Measurements from ENCODE around the gene KRTAP1-5.

Gene KRTAP1-5

DNA sequence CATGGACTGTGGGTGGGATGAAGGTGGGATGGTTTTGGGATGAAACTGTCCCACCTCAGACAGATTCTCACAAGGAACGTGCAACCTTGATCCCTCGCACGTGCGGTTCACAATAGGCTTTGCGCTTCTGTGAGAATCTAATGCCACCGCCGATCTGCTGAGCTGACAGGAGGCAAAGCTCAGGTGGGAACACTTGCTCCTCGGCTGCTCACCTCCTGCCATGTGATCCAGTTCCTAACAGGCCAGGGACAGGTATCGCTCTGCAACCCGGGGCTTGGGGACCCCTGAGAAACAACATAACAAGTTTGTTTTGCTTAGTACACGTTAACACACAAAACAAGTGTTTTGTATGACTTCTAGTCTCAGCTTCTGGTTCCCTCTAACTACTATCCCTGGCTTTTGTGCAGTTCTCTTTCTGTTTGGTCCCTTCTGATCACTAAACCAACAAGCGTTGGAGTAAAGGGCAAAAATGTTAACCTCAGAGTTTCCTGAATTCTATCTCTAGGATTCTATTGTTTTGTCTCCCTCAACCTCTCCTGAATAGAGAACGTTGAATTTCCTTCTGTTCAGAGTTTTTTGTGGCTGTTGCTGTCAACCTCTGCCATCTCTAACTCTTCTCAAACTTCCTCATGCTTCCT lies 10.3 kb downstream of the KRTAP1-5 start:
- no peak overlapping the region for H3K9ac ChIP-seq
- no peaks in the 10 kb centered on the region for H3K9me3 ChIP-seq (ENCODE audit: control insufficient read depth, low read length)
- H2AFZ ChIP-seq, result no peak overlapping the region
- H3K4me2 ChIP-seq (ENCODE audit: low read length), result no peak overlapping the region
- no peak overlapping the region for H3K27ac ChIP-seq
- no peaks in the 10 kb centered on the region for H3K4me1 ChIP-seq
- H3K36me3 ChIP-seq (ENCODE audit: control insufficient read depth, insufficient read depth, low read length), result no peaks in the 10 kb centered on the region
- no peaks in the 10 kb centered on the region for H3K79me2 ChIP-seq
- no peak overlapping the region for H3K4me3 ChIP-seq (ENCODE audit: low read depth, low read length)
- H3K27me3 ChIP-seq (ENCODE audit: control insufficient read depth, insufficient read depth, low read length), result no peaks in the 10 kb centered on the region
- TF ChIP-seq, protein P1, sequence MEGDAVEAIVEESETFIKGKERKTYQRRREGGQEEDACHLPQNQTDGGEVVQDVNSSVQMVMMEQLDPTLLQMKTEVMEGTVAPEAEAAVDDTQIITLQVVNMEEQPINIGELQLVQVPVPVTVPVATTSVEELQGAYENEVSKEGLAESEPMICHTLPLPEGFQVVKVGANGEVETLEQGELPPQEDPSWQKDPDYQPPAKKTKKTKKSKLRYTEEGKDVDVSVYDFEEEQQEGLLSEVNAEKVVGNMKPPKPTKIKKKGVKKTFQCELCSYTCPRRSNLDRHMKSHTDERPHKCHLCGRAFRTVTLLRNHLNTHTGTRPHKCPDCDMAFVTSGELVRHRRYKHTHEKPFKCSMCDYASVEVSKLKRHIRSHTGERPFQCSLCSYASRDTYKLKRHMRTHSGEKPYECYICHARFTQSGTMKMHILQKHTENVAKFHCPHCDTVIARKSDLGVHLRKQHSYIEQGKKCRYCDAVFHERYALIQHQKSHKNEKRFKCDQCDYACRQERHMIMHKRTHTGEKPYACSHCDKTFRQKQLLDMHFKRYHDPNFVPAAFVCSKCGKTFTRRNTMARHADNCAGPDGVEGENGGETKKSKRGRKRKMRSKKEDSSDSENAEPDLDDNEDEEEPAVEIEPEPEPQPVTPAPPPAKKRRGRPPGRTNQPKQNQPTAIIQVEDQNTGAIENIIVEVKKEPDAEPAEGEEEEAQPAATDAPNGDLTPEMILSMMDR (IDR thresholded peaks at IDR 0.05), result no peak

DNA sequence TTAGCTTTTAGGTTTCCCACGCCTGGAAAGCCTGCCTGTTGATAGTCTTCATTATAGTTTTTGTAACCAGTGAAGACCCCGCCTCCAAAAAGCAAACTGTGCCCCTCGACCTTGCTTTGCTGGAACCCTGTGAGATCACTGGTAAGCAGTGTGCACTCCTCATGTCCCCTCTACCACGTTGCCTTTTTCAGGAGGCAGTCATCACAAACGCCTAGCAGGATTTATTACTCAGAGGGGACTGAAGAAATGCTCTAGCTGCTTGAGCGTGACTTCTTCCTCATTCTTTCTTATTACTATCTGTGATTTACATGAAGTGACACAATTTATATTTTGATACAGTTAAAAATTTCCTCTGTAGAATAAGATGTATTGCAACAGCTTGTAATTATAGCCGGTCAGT lies 11.6 kb downstream of the KRTAP1-5 start:
- Histone ChIP-seq H3K4me2 (ENCODE audit: low read length) (no peak overlapping the region), H3K4me1 (no peaks in the 10 kb centered on the region), H3K79me2 (no peaks in the 10 kb centered on the region), H3K9me3 (ENCODE audit: control insufficient read depth, low read length) (no peaks in the 10 kb centered on the region), H3K9ac (no peak overlapping the region), H3K27ac (no peak overlapping the region), H3K36me3 (ENCODE audit: control insufficient read depth, insufficient read depth, low read length) (no peaks in the 10 kb centered on the region), H2AFZ (no peak overlapping the region), H3K27me3 (ENCODE audit: control insufficient read depth, insufficient read depth, low read length) (no peaks in the 10 kb centered on the region), H3K4me3 (ENCODE audit: low read depth, low read length) (no peak overlapping the region)
- TF ChIP-seq, protein P1 (IDR thresholded peaks at IDR 0.05), result no peak

DNA sequence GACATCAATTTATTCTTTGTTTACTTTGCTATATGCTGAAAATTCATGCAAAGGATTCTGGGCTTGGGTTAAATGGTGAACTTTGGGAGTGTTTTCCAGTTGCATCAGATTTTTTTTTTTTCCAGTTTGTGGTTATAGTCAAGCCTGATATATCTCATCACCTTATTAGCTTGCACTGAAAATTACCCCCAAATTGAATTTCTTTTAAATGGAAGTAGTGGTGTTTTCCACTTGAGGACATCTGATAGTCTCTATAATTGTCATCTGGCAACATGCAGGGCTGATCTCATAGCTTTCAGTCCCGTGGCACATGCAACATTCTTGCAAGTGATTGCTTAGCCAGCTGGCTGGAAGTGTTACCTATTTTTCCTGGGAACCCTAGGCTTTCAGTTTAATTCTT lies 13.4 kb downstream of the KRTAP1-5 start:
- TF ChIP-seq, protein P1 (IDR thresholded peaks at IDR 0.05), result no peak
- H2AFZ ChIP-seq, result no peak overlapping the region
- H3K9ac ChIP-seq, result no peak overlapping the region
- H3K9me3 ChIP-seq (ENCODE audit: control insufficient read depth, low read length), result no peaks in the 10 kb centered on the region
- no peak overlapping the region for H3K4me2 ChIP-seq (ENCODE audit: low read length)
- no peaks in the 10 kb centered on the region for H3K79me2 ChIP-seq
- H3K27ac ChIP-seq, result no peak overlapping the region
- no peak overlapping the region for H3K4me3 ChIP-seq (ENCODE audit: low read depth, low read length)
- no peaks in the 10 kb centered on the region for H3K36me3 ChIP-seq (ENCODE audit: control insufficient read depth, insufficient read depth, low read length)
- no peaks in the 10 kb centered on the region for H3K27me3 ChIP-seq (ENCODE audit: control insufficient read depth, insufficient read depth, low read length)
- no peaks in the 10 kb centered on the region for H3K4me1 ChIP-seq

DNA sequence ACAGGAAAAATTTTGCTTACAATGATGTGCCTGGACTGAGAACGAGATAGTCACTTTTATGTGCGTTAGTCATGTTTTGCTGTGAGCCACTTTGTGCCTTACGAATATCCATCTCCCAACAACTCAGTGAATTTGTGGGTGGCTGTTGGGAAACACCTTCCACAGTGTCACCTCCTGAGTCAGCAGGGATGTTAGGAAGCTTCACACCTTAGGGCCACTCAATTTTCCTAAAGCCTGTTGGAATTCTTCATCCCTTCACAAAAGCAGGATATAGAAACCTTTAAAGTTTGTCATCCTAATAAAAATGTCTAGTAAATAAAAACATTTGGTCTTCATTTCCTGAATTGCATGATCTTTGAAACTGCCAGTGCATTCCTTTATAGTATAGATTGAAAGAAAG lies 13.8 kb downstream of the KRTAP1-5 start:
- H3K79me2 ChIP-seq, result no peaks in the 10 kb centered on the region
- no peak overlapping the region for H3K4me3 ChIP-seq (ENCODE audit: low read depth, low read length)
- H2AFZ ChIP-seq, result no peak overlapping the region
- H3K9ac ChIP-seq, result no peak overlapping the region
- no peaks in the 10 kb centered on the region for H3K36me3 ChIP-seq (ENCODE audit: control insufficient read depth, insufficient read depth, low read length)
- no peak overlapping the region for H3K27ac ChIP-seq
- no peak overlapping the region for H3K4me2 ChIP-seq (ENCODE audit: low read length)
- no peaks in the 10 kb centered on the region for H3K4me1 ChIP-seq
- no peaks in the 10 kb centered on the region for H3K27me3 ChIP-seq (ENCODE audit: control insufficient read depth, insufficient read depth, low read length)
- TF ChIP-seq, protein P1 (IDR thresholded peaks at IDR 0.05), result no peak
- no peaks in the 10 kb centered on the region for H3K9me3 ChIP-seq (ENCODE audit: control insufficient read depth, low read length)
